HFF-Myc (cell line): ENCODE results near the gene HSD17B3.

Experiments used
- DNase-seq: peaks from one replicate; pipeline ENCODE4 v3.0.0-alpha.2; 2011; ENCODE audit warnings: low read depth; ENCODE audit errors: extremely low read depth
- H3K4me3 ChIP-seq: replicated peaks from 2 replicates; pipeline ENCODE4 v1.5.1; 2011; ENCODE audit warnings: low read depth, mild to moderate bottlenecking, control low read depth, low read length
- CTCF ChIP-seq: IDR thresholded peaks from 2 replicates; pipeline ENCODE4 v1.5.1; 2012; ENCODE audit warnings: mild to moderate bottlenecking, low read depth, low read length, control low read depth; ENCODE audit errors: missing control alignments

HSD17B3 gene

GRCh38 chr9:96255698-96256097 lies 46.3 kb downstream of the HSD17B3 start:
- no peak overlapping the region for H3K4me3 ChIP-seq
- no peak for TF ChIP-seq CTCF
- no peak for DNase-seq

- no peak for DNase-seq
- H3K4me3 ChIP-seq, result no peak overlapping the region
- no peak for TF ChIP-seq CTCF
These were observed 48.8 kb downstream of the HSD17B3 start for GRCh38 chr9:96253059-96253696.

GRCh38 chr9:96251451-96251850 lies 50.5 kb downstream of the HSD17B3 start:
- no peak for TF ChIP-seq CTCF
- no peak for DNase-seq
- no peak overlapping the region for H3K4me3 ChIP-seq

GRCh38 chr9:96249746-96250145 lies 52.2 kb downstream of the HSD17B3 start:
- no peak for DNase-seq
- H3K4me3 ChIP-seq, result no peak overlapping the region
- no peak for TF ChIP-seq CTCF

GRCh38 chr9:96246267-96246671 lies 55.7 kb downstream of the HSD17B3 start:
- DNase-seq, result no peak
- no peak for TF ChIP-seq CTCF
- no peak overlapping the region for H3K4me3 ChIP-seq

GRCh38 chr9:96245399-96245798 lies 56.6 kb downstream of the HSD17B3 start:
- no peak overlapping the region for H3K4me3 ChIP-seq
- DNase-seq, result no peak
- peak; percentile 42 for TF ChIP-seq CTCF

GRCh38 chr9:96243778-96244177 lies 58.2 kb downstream of the HSD17B3 start:
- no peak overlapping the region for H3K4me3 ChIP-seq
- no peak for TF ChIP-seq CTCF
- no peak for DNase-seq
